Tibial artery (tissue), 4 donors: ENCODE data around the gene FOXD2.

Experiments used
- DNase-seq, 2 donors: peaks; one replicate each; pipeline ENCODE4 v3.0.0-alpha.2; 2019
- H3K27ac ChIP-seq, 2 donors: fragments of 200-600 bp; sonication (generic) in 1 of 2; 1 replicate in 1 of 2; 2 replicates in 1 of 2; pipeline ENCODE4 v1.5.1; 2018 to 2019; ENCODE audit warnings: mild to moderate bottlenecking in 1 of 2
- H3K27me3 ChIP-seq, 2 donors: fragments of 200-600 bp; sonication (generic) in 1 of 2; one replicate each; pipeline versions ENCODE4 v1.5.1 to v1.6.0; 2016 to 2019
- H3K36me3 ChIP-seq, 3 donors: fragments of 200-600 bp; sonication (generic) in 2 of 3; one replicate each; pipeline ENCODE4 v1.5.1; 2016 to 2019; ENCODE audit warnings: mild to moderate bottlenecking in 2 of 3
- H3K4me1 ChIP-seq, 4 donors: fragments of 200-600 bp; sonication (generic) in 2 of 4; 1 replicate in 3 of 4; 2 replicates in 1 of 4; pipeline ENCODE4 v1.5.1; 2016 to 2019
- H3K4me3 ChIP-seq, 2 donors: fragments of 200-600 bp; sonication (generic) in 1 of 2; 1 replicate in 1 of 2; 2 replicates in 1 of 2; pipeline ENCODE4 v1.5.1; 2018 to 2019; ENCODE audit warnings: mild to moderate bottlenecking in 2 of 2
- H3K9me3 ChIP-seq, 3 donors: fragments of 200-600 bp; sonication (generic) in 1 of 3; one replicate each; pipeline ENCODE4 v1.5.1; 2016 to 2019
- intact Hi-C: fragments of 100-400 bp; cut with DNase I; formaldehyde crosslinking; loops from one replicate; pipeline ENCODE4 v1.15.0; 2023; ENCODE audit warnings: low total_unique reads
- TF ChIP-seq, protein P1 (sequence below), 2 experiments: fragments of 200-600 bp in 1 of 2; fragments of 450-650 bp in 1 of 2; IDR thresholded peaks; one replicate each; pipeline ENCODE4 v1.5.1; 2017 to 2019; ENCODE audit warnings: antibody characterized with exemption in 2 of 2, mild to moderate bottlenecking in 1 of 2, moderate library complexity in 1 of 2

The FOXD2 gene

DNA sequence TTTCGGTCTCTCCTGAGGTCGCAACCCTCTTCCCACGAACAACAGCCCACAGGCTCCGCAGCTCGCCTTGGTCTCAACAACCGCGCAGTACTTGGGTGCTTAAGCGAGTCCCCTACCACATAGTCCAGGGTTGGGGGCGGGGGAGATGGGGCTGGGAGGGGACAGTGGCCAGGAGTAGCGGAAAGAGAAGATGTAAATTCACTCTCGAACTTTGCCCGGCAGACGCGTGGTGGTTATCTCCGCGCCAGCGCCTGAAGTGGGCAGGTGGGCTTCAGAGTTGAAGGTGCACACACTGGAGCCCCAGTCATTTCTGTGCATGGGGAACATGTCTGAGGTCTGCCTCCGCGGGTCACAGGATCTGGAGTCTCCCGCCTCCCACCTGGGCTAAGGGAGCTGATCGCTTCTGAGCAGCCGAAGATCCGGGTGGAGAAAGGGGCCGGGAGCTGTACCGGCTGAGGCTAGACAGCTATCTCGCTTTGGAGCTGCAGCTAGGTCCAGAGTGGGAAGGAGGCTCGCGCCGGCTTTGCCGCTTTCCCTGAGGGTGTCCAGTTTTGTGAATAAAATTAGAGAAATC, 4.3 kb upstream of the FOXD2 start:
- H3K27me3 ChIP-seq, result peaks cover 0 to 2% of the 10 kb centered on the region in 2 donors
- H3K4me1 ChIP-seq, result peaks cover 0 to 54% (median 40%) of the 10 kb centered on the region in 4 donors
- no peak overlapping the region for H3K27ac ChIP-seq
- H3K9me3 ChIP-seq, result no peaks in the 10 kb centered on the region
- no peak for DNase-seq
- no peaks in the 10 kb centered on the region for H3K36me3 ChIP-seq
- TF ChIP-seq, protein P1, sequence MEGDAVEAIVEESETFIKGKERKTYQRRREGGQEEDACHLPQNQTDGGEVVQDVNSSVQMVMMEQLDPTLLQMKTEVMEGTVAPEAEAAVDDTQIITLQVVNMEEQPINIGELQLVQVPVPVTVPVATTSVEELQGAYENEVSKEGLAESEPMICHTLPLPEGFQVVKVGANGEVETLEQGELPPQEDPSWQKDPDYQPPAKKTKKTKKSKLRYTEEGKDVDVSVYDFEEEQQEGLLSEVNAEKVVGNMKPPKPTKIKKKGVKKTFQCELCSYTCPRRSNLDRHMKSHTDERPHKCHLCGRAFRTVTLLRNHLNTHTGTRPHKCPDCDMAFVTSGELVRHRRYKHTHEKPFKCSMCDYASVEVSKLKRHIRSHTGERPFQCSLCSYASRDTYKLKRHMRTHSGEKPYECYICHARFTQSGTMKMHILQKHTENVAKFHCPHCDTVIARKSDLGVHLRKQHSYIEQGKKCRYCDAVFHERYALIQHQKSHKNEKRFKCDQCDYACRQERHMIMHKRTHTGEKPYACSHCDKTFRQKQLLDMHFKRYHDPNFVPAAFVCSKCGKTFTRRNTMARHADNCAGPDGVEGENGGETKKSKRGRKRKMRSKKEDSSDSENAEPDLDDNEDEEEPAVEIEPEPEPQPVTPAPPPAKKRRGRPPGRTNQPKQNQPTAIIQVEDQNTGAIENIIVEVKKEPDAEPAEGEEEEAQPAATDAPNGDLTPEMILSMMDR (IDR thresholded peaks at IDR 0.05), result no peak
- intact Hi-C loops, result no loop called here
- peak overlapping the region in 1 of 2 donors; percentile 24 for H3K4me3 ChIP-seq

DNA sequence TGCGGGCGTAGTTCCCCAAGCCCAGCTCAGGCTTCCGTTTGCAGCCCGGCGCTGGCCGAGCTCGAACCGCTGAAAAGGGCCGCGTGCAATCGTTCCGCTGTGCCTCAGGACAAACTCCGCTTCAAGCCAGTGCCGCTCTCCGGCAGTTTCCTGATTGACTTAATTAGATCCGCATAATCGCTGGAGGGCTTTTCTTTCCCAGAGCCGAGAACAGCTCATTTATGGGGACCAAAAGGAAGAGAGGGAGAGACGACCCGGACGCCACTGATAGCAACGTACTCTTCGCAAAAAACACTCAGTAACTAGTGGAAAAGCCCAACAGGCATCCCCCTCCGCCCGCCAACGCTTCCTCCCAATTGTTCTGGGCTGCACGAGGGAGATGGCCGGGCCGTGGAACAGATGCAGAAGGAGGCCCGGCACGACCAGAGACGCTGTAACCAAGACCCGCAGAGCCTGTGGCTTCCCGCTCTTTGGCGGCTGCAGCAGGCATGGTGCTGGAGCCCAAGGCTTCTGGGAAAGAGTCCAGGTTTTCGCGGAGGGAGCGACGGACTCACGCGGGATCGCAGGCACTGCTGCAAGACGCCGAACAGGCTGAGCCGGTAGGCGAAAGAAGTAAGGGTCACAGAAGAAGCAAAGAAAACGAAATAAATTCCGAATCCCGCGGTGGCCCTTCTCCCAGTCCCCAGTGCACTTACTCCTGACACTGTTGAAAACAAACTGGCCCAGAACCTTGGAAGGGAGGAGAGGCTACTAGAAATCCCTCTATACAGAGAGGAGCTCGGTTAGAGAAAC, 3.6 kb upstream of the FOXD2 start:
- peak; percentile 46 to 83 for DNase-seq
- Histone ChIP-seq H3K4me3 (peak overlapping the region; percentile 19 to 24), H3K36me3 (no peaks in the 10 kb centered on the region), H3K27me3 (peaks cover 0 to 9% of the 10 kb centered on the region in 2 donors), H3K27ac (peak overlapping the region in 1 of 2 donors; percentile 37), H3K4me1 (peaks cover 0 to 61% (median 46%) of the 10 kb centered on the region in 4 donors), H3K9me3 (no peaks in the 10 kb centered on the region)
- intact Hi-C loops, result no loop called here
- TF ChIP-seq, protein P1 (IDR thresholded peaks at IDR 0.05), result no peak

DNA sequence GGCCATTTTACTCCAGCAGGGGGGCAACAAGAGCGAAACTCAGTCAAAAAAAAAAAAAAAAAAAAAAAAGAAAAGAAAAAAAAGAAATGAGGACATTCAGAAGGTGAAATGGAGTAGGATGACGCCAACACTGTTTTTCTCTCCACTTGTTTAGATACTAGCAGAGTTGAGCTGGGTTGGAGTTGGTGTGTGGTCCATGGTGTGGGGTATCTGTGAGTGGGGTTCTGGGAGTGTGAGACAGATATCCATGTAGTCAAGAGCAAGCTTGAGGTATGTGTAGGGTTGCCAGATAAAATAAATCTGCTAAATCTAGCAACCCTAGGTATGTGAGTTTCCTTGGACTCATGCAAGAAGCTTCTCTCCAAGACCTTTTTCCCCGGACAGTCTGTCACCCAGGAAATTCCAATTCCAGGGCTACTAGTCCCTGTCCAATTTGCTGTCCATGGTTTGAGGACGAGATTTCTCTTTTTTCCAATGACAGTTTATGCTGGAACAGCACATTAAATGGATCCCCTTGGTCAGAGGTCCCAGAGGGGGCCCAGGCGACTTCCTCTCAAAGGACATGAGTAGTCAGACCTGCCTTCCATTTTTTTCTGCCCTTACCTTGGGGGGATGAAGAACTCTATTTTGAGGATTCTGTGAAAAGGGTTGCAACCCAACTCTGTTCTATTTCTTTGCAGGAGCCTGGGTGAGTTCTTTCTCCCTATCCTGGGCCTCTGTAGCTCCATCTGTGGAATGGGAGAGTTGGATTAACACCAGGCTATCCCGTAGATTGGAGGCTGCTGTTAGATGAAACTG, 2.1 kb upstream of the FOXD2 start:
- H3K27me3 ChIP-seq, result peaks cover 0 to 15% of the 10 kb centered on the region in 2 donors
- H3K4me1 ChIP-seq, result peaks cover 0 to 75% (median 51%) of the 10 kb centered on the region in 4 donors
- intact Hi-C loops, result loop anchor here (1.0 to 2.0 kb wide), 2 partner anchors 275 to 291 kb away; no protein-coding TSS in a partner anchor
- peak overlapping the region in 1 of 2 donors; percentile 86 for H3K27ac ChIP-seq
- H3K9me3 ChIP-seq, result no peaks in the 10 kb centered on the region
- DNase-seq, result no peak
- peak overlapping the region; percentile 76 to 85 for H3K4me3 ChIP-seq
- TF ChIP-seq, protein P1 (IDR thresholded peaks at IDR 0.05), result no peak
- no peaks in the 10 kb centered on the region for H3K36me3 ChIP-seq

DNA sequence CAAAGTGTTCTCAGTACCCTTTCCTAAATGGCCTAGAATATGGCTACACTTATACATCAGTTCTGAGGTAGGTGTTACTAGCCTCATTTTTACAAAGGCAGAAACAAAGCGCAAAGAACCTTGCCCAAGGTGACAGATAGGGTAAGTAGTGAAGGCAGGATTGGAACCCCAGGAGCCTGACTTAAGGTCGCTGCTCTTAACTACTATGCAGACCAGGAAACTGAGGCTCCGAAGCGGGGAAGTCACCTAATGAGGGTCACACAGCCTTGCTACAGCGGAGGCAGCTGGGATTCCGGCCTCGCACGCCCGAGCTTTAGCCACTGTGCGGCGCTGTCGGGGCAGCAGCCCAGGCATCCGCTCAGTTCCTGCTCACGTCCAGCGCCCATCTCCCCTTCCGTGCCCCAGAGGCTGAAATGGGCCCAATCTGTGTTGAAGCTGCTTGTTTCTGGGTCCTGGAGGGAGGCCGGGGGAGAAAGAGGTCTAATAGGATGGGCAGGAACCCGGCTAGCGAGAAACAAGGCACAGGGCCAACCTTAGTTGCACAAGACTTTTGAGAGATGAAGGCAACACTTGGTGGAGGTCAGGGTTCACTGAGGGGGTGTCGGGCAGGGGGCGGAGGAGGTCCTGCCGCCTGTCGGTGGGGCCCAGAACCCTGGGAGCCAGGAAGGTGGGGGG, 1.4 kb upstream of the FOXD2 start:
- peak; percentile 74 to 91 for DNase-seq
- no peaks in the 10 kb centered on the region for H3K9me3 ChIP-seq
- no peaks in the 10 kb centered on the region for H3K36me3 ChIP-seq
- peaks cover 0 to 73% (median 50%) of the 10 kb centered on the region in 4 donors for H3K4me1 ChIP-seq
- H3K4me3 ChIP-seq, result peak overlapping the region; percentile 76 to 85
- TF ChIP-seq, protein P1 (IDR thresholded peaks at IDR 0.05), result peak; percentile 92 to 95
- intact Hi-C loops, result loop anchor here (1.0 to 2.0 kb wide), 2 partner anchors 274 to 290 kb away; no protein-coding TSS in a partner anchor
- H3K27me3 ChIP-seq, result peaks cover 0 to 15% of the 10 kb centered on the region in 2 donors
- H3K27ac ChIP-seq, result peak overlapping the region; percentile 86 to 89

DNA sequence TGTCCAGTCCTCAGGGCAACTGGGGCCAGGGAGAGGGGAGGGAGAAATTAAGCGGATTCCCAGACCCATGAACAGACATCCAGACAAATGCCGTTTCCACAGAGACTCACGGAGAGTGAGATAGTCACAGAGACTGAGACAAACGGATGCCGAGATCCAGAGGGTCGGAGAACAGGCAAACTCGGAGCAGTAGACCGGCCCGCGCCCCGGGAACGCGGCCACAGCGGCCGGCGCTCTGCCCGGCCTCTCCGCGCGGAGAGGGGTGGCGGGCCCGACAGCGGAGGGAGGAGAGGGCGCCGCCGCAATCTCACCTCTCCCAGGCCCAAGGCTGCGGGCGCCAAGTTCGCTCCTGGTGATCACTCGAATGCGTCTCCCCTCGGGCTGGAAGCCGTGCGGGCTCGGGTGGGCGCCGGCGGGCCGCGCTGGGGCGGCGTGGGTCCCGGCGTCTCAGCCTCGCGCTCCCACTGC, 831 bp upstream of the FOXD2 start:
- Histone ChIP-seq H3K4me3 (peak overlapping the region; percentile 76 to 85), H3K27ac (peak overlapping the region; percentile 86 to 89), H3K4me1 (peaks cover 0 to 67% (median 44%) of the 10 kb centered on the region in 4 donors), H3K27me3 (peaks cover 0 to 18% of the 10 kb centered on the region in 2 donors), H3K36me3 (no peaks in the 10 kb centered on the region), H3K9me3 (no peaks in the 10 kb centered on the region)
- TF ChIP-seq, protein P1 (IDR thresholded peaks at IDR 0.05), result no peak
- DNase-seq, result no peak
- intact Hi-C loops, result loop anchor here (1.0 to 2.0 kb wide), 2 partner anchors 274 to 289 kb away; no protein-coding TSS in a partner anchor
